KMS-11 (cell line): ENCODE data around the gene THSD1.
"Not testable (repeated sequence)": the region's sequence is repeated elsewhere in the genome, so short reads cannot be mapped to it uniquely, and the experiment has no call there.

Source experiments
- H2AFZ ChIP-seq: fragments of 200-600 bp; sonication (generic); 2 replicates; pipeline ENCODE4 v1.6.1; 2016; ENCODE audit warnings: antibody characterized with exemption, mixed run types, low read depth
- H3K27ac ChIP-seq: fragments of 200-600 bp; sonication (generic); 2 replicates; pipeline ENCODE4 v1.6.1; 2016; ENCODE audit warnings: mild to moderate bottlenecking, mixed run types
- H3K27me3 ChIP-seq: fragments of 200-600 bp; sonication (generic); 2 replicates; pipeline ENCODE4 v1.6.1; 2017; ENCODE audit warnings: mild to moderate bottlenecking, low read depth, mixed run types, moderate library complexity; ENCODE audit not compliant: insufficient read depth
- H3K36me3 ChIP-seq: fragments of 200-600 bp; sonication (generic); 2 replicates; pipeline ENCODE4 v1.6.1; 2017; ENCODE audit warnings: mild to moderate bottlenecking, mixed run types; ENCODE audit not compliant: insufficient read depth
- H3K4me1 ChIP-seq: fragments of 200-600 bp; sonication (generic); 2 replicates; pipeline ENCODE4 v1.6.1; 2016; ENCODE audit warnings: mild to moderate bottlenecking, low read depth, mixed run types; ENCODE audit not compliant: poor library complexity, severe bottlenecking
- H3K4me2 ChIP-seq: fragments of 200-600 bp; sonication (generic); 2 replicates; pipeline ENCODE4 v1.7.0; 2016; ENCODE audit warnings: mild to moderate bottlenecking, mixed run types
- H3K4me3 ChIP-seq: fragments of 200-600 bp; sonication (generic); IDR thresholded peaks from 2 replicates; pipeline ENCODE4 v1.6.1; 2017; ENCODE audit warnings: low read depth, low read length, mixed read lengths; ENCODE audit not compliant: insufficient read depth
- H3K79me2 ChIP-seq: fragments of 200-600 bp; sonication (generic); 2 replicates; pipeline ENCODE4 v1.6.1; 2016; ENCODE audit warnings: low read depth, mixed run types; ENCODE audit not compliant: insufficient read depth
- H3K9ac ChIP-seq: fragments of 200-600 bp; sonication (generic); 2 replicates; pipeline ENCODE4 v1.6.1; 2016; ENCODE audit warnings: mild to moderate bottlenecking, mixed run types
- H4K20me1 ChIP-seq: fragments of 200-600 bp; sonication (generic); 2 replicates; pipeline ENCODE4 v1.6.1; 2016; ENCODE audit warnings: mild to moderate bottlenecking, mixed run types; ENCODE audit not compliant: insufficient read depth
- CTCF ChIP-seq: fragments of 200-600 bp; sonication (generic); conservative IDR thresholded peaks from 2 replicates; pipeline ENCODE4 v1.6.1; 2017; ENCODE audit warnings: low read depth, mild to moderate bottlenecking, antibody characterized with exemption, low read length, moderate library complexity, mixed read lengths

The THSD1 gene

GRCh38 chr13:52419080-52419479 lies 13.1 kb upstream of the THSD1 start:
- Histone ChIP-seq H3K27me3 (no peaks in the 10 kb centered on the region), H3K9ac (no peak overlapping the region), H3K27ac (no peak overlapping the region), H3K4me2 (no peak overlapping the region), H3K36me3 (no peaks in the 10 kb centered on the region; the same call in 1 of the 2 replicates), H4K20me1 (no peaks in the 10 kb centered on the region), H2AFZ (no peak overlapping the region), H3K4me1 (no peaks in the 10 kb centered on the region), H3K79me2 (no peaks in the 10 kb centered on the region), H3K4me3 (no peak overlapping the region)
- TF ChIP-seq CTCF, result no peak

- Histone ChIP-seq H3K4me2 (no peak overlapping the region), H3K9ac (no peak overlapping the region), H4K20me1 (no peaks in the 10 kb centered on the region), H3K36me3 (no peaks in the 10 kb centered on the region; the same call in 1 of the 2 replicates), H2AFZ (no peak overlapping the region), H3K4me3 (no peak overlapping the region), H3K79me2 (no peaks in the 10 kb centered on the region), H3K27ac (no peak overlapping the region), H3K27me3 (no peaks in the 10 kb centered on the region), H3K4me1 (no peaks in the 10 kb centered on the region)
- no peak for TF ChIP-seq CTCF
Measured at GRCh38 chr13:52414963-52415362, 9.0 kb upstream of the THSD1 start.

GRCh38 chr13:52414051-52414450 lies 8.1 kb upstream of the THSD1 start:
- H3K79me2 ChIP-seq, result no peaks in the 10 kb centered on the region
- H3K4me3 ChIP-seq, result no peak overlapping the region
- no peak overlapping the region for H3K4me2 ChIP-seq
- no peaks in the 10 kb centered on the region for H3K4me1 ChIP-seq
- H3K9ac ChIP-seq, result no peak overlapping the region
- TF ChIP-seq CTCF, result no peak
- H3K27ac ChIP-seq, result no peak overlapping the region
- no peak overlapping the region for H2AFZ ChIP-seq
- no peaks in the 10 kb centered on the region for H4K20me1 ChIP-seq
- no peaks in the 10 kb centered on the region for H3K27me3 ChIP-seq
- H3K36me3 ChIP-seq, result no peaks in the 10 kb centered on the region; the same call in 1 of the 2 replicates

GRCh38 chr13:52412128-52412527 lies 6.2 kb upstream of the THSD1 start:
- no peak overlapping the region for H3K4me3 ChIP-seq
- no peaks in the 10 kb centered on the region; the same call in 1 of the 2 replicates for H3K36me3 ChIP-seq
- no peak overlapping the region for H3K9ac ChIP-seq
- no peaks in the 10 kb centered on the region for H4K20me1 ChIP-seq
- no peak overlapping the region for H3K27ac ChIP-seq
- no peaks in the 10 kb centered on the region for H3K4me1 ChIP-seq
- no peaks in the 10 kb centered on the region for H3K79me2 ChIP-seq
- no peak overlapping the region for H3K4me2 ChIP-seq
- no peak for TF ChIP-seq CTCF
- H3K27me3 ChIP-seq, result no peaks in the 10 kb centered on the region
- H2AFZ ChIP-seq, result no peak overlapping the region

GRCh38 chr13:52411629-52412028 lies 5.7 kb upstream of the THSD1 start:
- Histone ChIP-seq H2AFZ (no peak overlapping the region), H3K36me3 (no peaks in the 10 kb centered on the region; the same call in 1 of the 2 replicates), H3K4me1 (no peaks in the 10 kb centered on the region), H3K4me2 (no peak overlapping the region), H4K20me1 (no peaks in the 10 kb centered on the region), H3K27me3 (no peaks in the 10 kb centered on the region), H3K4me3 (no peak overlapping the region), H3K27ac (no peak overlapping the region), H3K79me2 (no peaks in the 10 kb centered on the region), H3K9ac (no peak overlapping the region)
- no peak for TF ChIP-seq CTCF

GRCh38 chr13:52408071-52408658 lies 2.2 kb upstream of the THSD1 start:
- H3K4me1 ChIP-seq, H3K9ac ChIP-seq, H3K79me2 ChIP-seq, H3K4me3 ChIP-seq, H3K27me3 ChIP-seq, H2AFZ ChIP-seq, H4K20me1 ChIP-seq, H3K27ac ChIP-seq, H3K36me3 ChIP-seq, H3K4me2 ChIP-seq: not testable (repeated sequence)
